ENCODE results near the gene BRD3.
A peak's percentile ranks its signal among the peaks of the same experiment; 100 is the strongest.

The BRD3 gene

GRCh38 chr9:133994353-133995011 lies 73.3 kb downstream of the BRD3 start:
- ATAC-seq (ENCODE audit: low read depth): peak; percentile 41
- peak; percentile 77 for DNase-seq (ENCODE audit: low spot score)
- TF ChIP-seq CTCF (IDR thresholded peaks at IDR 0.05; ENCODE audit: poor library complexity, severe bottlenecking): peak; percentile 97
- Histone ChIP-seq H3K36me3 (ENCODE audit: low read depth) (no peaks in the 10 kb centered on the region), H3K27me3 (ENCODE audit: insufficient read depth, poor library complexity, severe bottlenecking) (no peaks in the 10 kb centered on the region), H3K4me3 (ENCODE audit: severe bottlenecking) (no peak overlapping the region), H3K27ac (ENCODE audit: poor library complexity, severe bottlenecking) (peak overlapping the region; percentile 86), H3K9me3 (ENCODE audit: severe bottlenecking) (no peaks in the 10 kb centered on the region), H3K4me1 (ENCODE audit: insufficient read depth, poor library complexity, severe bottlenecking) (no peaks in the 10 kb centered on the region)

DNA sequence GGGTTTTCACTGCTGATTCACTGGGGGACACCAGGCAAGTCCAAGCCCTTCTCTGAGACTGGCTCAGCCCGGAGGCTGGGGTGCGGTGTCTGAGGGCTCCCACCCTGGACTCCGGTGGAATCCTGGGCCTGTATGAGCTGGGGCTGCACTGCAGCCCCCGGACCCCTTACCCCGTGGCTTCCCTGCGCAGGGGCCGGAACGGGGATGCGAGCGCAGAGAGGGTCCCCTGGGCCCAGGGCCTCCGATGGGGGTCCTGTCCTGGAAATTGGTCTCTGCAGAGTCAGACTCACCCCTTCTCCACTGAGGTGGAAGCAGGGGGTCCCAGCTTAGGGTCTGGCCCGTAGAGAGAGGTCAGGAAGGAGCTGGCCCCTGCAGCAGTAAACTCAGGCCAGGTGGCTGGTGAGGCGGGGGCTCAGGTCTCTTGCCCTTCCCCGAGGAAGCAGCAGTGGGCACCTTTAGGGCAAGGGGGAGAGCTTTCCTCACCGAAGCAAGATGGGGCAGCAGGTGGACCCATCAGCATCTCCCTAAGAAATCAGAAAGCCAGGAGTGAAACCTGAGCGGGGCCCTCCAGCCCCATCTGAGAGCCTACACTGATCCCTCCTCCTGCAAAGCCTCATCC lies 74.1 kb downstream of the BRD3 start:
- DNase-seq (ENCODE audit: low spot score) (no peak), ATAC-seq (ENCODE audit: low read depth) (no peak)
- H3K9me3 ChIP-seq (ENCODE audit: severe bottlenecking): no peaks in the 10 kb centered on the region
- no peaks in the 10 kb centered on the region for H3K36me3 ChIP-seq (ENCODE audit: low read depth)
- peak overlapping the region; percentile 86 for H3K27ac ChIP-seq (ENCODE audit: poor library complexity, severe bottlenecking)
- TF ChIP-seq CTCF (IDR thresholded peaks at IDR 0.05; ENCODE audit: poor library complexity, severe bottlenecking): no peak
- peak overlapping the region; percentile 99 for H3K4me3 ChIP-seq (ENCODE audit: severe bottlenecking)
- no peaks in the 10 kb centered on the region for H3K27me3 ChIP-seq (ENCODE audit: insufficient read depth, poor library complexity, severe bottlenecking)
- no peaks in the 10 kb centered on the region for H3K4me1 ChIP-seq (ENCODE audit: insufficient read depth, poor library complexity, severe bottlenecking)

DNA sequence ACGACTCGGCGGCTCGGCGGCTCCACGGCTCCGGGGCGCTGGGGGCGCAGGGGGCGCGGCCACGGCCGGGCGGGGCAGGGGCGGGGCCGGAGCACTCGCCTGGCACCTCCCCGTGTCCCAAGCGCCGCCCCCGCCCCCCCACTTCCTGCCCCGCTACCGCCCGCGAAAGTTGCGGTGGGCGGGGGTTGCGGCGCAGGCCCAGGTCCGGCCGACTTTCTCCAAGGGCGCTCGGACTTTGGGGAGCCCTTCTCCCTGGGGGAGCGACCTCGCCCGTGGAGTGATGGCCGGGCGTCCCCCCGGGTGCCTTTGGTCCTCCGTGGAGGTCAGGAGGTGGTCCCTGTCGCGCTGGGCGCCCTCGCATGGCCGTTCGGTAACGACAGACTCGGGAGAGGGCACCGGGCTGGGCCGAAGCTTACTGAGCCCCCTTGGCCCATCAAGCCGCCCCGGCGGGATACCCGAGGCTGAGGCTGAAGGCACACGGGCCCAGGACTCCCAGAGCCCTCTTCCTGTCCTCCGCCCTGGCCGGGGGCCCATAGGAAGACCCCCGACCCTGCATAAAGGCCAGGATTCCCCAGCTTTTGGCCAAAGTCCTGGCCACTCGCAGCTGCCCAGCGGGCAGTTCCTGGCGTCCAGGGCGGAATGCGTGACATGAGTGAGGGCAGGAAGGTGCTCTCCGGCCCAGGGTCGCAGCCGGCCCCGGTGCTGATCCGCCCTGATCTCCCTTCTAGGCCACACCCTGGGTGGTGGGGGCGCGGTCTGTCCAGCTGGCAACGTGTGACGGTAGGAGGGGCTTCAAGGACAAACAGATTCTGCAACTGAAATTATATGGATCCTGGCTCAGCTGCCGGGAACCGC lies 74.8 kb downstream of the BRD3 start:
- Histone ChIP-seq H3K9me3 (ENCODE audit: severe bottlenecking) (no peaks in the 10 kb centered on the region), H3K36me3 (ENCODE audit: low read depth) (no peaks in the 10 kb centered on the region), H3K27me3 (ENCODE audit: insufficient read depth, poor library complexity, severe bottlenecking) (no peaks in the 10 kb centered on the region), H3K4me1 (ENCODE audit: insufficient read depth, poor library complexity, severe bottlenecking) (no peaks in the 10 kb centered on the region), H3K4me3 (ENCODE audit: severe bottlenecking) (peak overlapping the region; percentile 99), H3K27ac (ENCODE audit: poor library complexity, severe bottlenecking) (peak overlapping the region; percentile 86)
- ATAC-seq (ENCODE audit: low read depth) (peak; percentile 68), DNase-seq (ENCODE audit: low spot score) (peak; percentile 89)
- peak; percentile 62 for TF ChIP-seq CTCF (IDR thresholded peaks at IDR 0.05; ENCODE audit: poor library complexity, severe bottlenecking)

- no peak for TF ChIP-seq CTCF (IDR thresholded peaks at IDR 0.05; ENCODE audit: poor library complexity, severe bottlenecking)
- ATAC-seq (ENCODE audit: low read depth): peak; percentile 20
- Histone ChIP-seq H3K9me3 (ENCODE audit: severe bottlenecking) (no peaks in the 10 kb centered on the region), H3K4me3 (ENCODE audit: severe bottlenecking) (peak within 1 kb of the TSS; percentile 99), H3K4me1 (ENCODE audit: insufficient read depth, poor library complexity, severe bottlenecking) (no peaks in the 10 kb centered on the region), H3K36me3 (ENCODE audit: low read depth) (0 out of 2 replicates have a peak, but pooled peaks cover 5% of the 10 kb centered on the region), H3K27me3 (ENCODE audit: insufficient read depth, poor library complexity, severe bottlenecking) (no peaks in the 10 kb centered on the region), H3K27ac (ENCODE audit: poor library complexity, severe bottlenecking) (peak within 1 kb of the TSS; percentile 86)
- DNase-seq (ENCODE audit: low spot score): peak; percentile 79
Observed at GRCh38 chr9:133991964-133992779, 75.7 kb downstream of the BRD3 start, which contains the start of gene VAV2. Gene VAV2, minus strand, starts transcription at chr9:133992324. Its CDS starts 46 bp downstream, at chr9:133992278.
